ENCODE results near the gene NFASC.

Gene NFASC

DNA sequence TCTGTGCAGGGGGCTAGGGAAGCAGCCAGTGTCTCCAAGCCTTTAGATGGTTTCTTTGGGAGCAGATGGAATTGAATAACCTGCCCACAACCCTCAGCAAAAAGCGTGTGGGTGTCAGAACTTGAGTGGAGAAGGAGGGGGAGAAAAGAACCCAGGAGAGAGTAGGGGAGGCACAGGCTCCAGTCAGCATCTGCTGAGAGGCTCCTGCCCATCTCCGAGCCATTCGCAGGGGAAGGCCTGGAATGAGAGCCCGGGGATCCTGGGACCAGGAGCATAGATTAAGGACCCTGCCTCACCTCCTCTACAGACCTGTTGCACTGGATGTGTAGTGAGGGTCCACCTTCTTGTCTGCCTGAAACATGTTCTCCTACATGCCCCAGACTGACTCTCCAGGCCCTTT is 197.3 kb downstream of the NFASC start:
- no peak for DNase-seq

DNA sequence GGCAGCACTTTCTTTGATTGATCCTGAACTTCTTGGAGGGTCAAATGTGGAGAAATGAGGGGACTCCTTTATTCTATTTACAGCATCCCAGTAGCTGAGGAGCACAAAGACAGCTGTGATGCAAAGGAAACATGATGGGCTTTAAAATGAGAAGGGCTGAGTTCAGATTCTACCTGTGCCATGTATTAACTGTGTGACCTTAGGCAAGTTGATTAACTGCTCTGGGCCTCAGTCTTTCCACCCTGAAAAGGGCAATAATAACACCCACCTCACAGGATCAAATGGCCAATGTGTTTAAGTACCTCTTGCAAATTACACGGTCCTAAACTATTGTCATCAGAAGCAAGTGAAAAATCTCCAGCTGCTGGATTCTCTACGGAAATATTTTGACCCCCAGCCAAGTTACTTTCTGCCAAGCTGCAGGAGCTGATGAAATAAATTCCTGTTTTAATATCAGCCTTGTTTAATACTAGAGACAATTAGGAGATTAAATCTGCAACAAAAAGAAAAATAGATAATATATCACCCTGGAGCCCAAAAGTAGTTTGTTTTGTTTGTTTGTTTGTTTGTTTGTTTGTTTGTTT is 197.9 kb downstream of the NFASC start:
- DNase-seq, result no peak

DNA sequence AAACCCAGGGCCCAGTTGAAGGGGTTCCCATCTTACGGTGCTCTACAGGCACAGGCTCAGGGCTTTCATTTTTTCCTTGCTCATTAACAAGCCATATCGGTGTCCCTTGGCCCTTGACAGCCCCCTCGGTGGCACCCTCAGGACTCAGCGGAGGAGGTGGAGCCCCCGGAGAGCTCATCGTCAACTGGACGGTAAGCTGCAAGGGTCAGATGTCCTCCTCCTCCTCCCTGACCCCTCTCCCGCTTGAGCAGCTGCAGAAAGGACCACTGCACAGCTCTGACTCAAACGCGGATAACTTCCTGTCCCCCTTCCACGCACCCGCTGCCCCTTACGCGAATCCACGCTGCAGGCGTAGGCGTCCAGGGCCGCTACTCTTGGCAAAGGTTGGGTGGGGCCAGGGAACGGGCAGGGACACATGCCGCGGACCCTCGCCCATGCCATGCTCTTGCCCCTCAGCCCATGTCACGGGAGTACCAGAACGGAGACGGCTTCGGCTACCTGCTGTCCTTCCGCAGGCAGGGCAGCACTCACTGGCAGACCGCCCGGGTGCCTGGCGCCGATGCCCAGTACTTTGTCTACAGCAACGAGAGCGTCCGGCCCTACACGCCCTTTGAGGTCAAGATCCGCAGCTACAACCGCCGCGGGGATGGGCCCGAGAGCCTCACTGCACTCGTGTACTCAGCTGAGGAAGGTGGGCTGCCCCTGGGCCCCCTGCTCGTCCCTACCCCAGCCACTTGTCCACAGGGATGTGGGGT is 198.9 kb downstream of the NFASC start:
- no peak for DNase-seq

DNA sequence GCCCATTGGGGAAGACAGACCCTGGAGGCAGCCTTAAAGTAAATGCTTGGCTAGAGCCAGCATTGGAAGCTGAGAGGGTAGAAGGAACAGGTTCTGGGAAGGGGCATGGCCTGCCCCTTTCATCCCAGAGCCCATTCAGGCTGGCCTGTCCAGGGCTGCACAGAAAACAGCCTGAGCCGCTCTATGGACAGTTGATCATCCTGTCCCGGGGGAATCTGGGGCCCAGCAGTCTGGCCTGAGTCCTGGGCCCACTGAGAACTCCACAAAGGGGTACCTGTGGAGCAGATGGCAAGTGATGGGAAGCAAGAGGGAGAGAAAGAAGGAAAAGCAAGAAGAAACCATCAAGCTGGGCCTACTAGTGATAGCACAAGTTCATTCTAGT is 200.4 kb downstream of the NFASC start:
- no peak for DNase-seq

DNA sequence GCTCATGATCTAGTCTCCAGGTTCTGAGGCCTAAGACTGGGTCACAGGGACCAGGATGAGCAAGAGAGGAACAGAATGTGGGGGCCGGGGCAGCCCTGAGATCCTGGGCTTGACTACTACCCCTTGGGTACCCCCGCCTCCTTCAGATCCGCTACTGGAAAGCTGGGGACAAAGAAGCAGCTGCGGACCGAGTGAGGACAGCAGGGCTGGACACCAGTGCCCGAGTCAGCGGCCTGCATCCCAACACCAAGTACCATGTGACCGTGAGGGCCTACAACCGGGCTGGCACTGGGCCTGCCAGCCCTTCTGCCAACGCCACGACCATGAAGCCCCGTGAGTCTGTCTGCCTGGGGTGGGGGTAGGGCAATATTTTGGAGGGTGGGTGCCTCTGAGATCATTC is 201.1 kb downstream of the NFASC start:
- DNase-seq, result no peak

DNA sequence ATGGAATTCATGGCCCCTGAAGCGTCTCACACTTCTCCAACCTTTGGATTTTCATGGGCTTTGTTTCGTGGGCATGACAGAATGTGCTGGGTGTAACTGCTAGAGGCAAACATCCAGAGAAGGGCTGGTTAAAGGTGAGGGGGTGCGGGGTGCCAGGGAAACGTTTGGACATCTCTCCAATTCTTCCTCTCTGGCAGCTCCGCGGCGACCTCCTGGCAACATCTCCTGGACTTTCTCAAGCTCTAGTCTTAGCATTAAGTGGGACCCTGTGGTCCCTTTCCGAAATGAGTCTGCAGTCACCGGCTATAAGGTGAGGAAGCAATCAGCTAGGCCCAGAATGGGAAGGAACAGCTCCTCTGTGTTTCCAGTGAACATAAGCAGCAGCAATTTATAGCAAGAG is 201.6 kb downstream of the NFASC start:
- DNase-seq, result no peak

Measured in hematopoietic multipotent progenitor cell treated with erythropoietin and hydrocortisone succinate and interleukin-3 and kit ligand, for 8 days (in vitro differentiated cells).